Hepatocyte (in vitro differentiated cells): ENCODE measurements around the gene NKX2-2. TPM values are rescaled to one million over a fixed set of nuclear protein-coding genes. Genes with fewer than 3 reads are reported as not detected.
A peak's percentile ranks its signal among the peaks of the same experiment; 100 is the strongest.

ENCODE experiments used
- DNase-seq: peaks from one replicate; pipeline ENCODE4 v3.0.0-alpha.2; 2016; ENCODE audit warnings: low spot score
- H2AFZ ChIP-seq: fragments of 200-600 bp; sonication (generic); 2 replicates; pipeline ENCODE4 v1.6.0; 2016; ENCODE audit warnings: antibody characterized with exemption, mild to moderate bottlenecking
- H3K27ac ChIP-seq: fragments of 200-600 bp; sonication (generic); 2 replicates; pipeline ENCODE4 v1.5.1; 2016; ENCODE audit warnings: mild to moderate bottlenecking
- H3K27me3 ChIP-seq: fragments of 200-600 bp; sonication (generic); 2 replicates; pipeline ENCODE4 v1.6.1; 2016
- H3K36me3 ChIP-seq: fragments of 200-600 bp; sonication (generic); replicated peaks from 2 replicates; pipeline ENCODE4 v1.5.1; 2016; ENCODE audit warnings: low read depth; ENCODE audit not compliant: insufficient read depth
- H3K4me1 ChIP-seq: fragments of 200-600 bp; sonication (generic); 2 replicates; pipeline ENCODE4 v1.5.1; 2016; ENCODE audit warnings: mild to moderate bottlenecking, moderate library complexity; ENCODE audit not compliant: insufficient read depth
- H3K4me2 ChIP-seq: fragments of 200-600 bp; sonication (generic); 2 replicates; pipeline ENCODE4 v1.6.0; 2016
- H3K4me3 ChIP-seq: fragments of 200-600 bp; sonication (generic); 2 replicates; pipeline ENCODE4 v1.5.1; 2016; ENCODE audit warnings: mild to moderate bottlenecking
- H3K79me2 ChIP-seq: fragments of 200-600 bp; sonication (generic); 2 replicates; pipeline ENCODE4 v1.6.0; 2017; ENCODE audit warnings: mild to moderate bottlenecking
- H3K9me2 ChIP-seq: fragments of 200-600 bp; sonication (generic); replicated peaks from 2 replicates; pipeline ENCODE4 v1.6.0; 2017; ENCODE audit warnings: mild to moderate bottlenecking; ENCODE audit not compliant: insufficient read depth
- H3K9me3 ChIP-seq: fragments of 200-600 bp; sonication (generic); 2 replicates; pipeline ENCODE4 v1.5.1; 2016; ENCODE audit warnings: low read depth, mild to moderate bottlenecking
- H4K20me1 ChIP-seq: fragments of 200-600 bp; sonication (generic); 2 replicates; pipeline ENCODE4 v1.6.0; 2016; ENCODE audit warnings: mild to moderate bottlenecking; ENCODE audit not compliant: insufficient read depth, poor library complexity, severe bottlenecking
- EZH2 ChIP-seq: fragments of 200-600 bp; sonication (generic); IDR thresholded peaks from 2 replicates; pipeline ENCODE4 v1.6.1; 2016; ENCODE audit warnings: antibody characterized with exemption, mild to moderate bottlenecking, borderline replicate concordance
- EZH2phosphoT487 ChIP-seq: fragments of 200-600 bp; sonication (generic); IDR thresholded peaks from one replicate; pipeline ENCODE4 v1.6.1; 2018; ENCODE audit warnings: antibody characterized with exemption, mild to moderate bottlenecking, low read depth, moderate library complexity; ENCODE audit not compliant: unreplicated experiment, severe bottlenecking
- WGBS: methylation state at CpG from one replicate; pipeline ENCODE4 v1.1.6; 2016; ENCODE audit warnings: low lambda C conversion rate; ENCODE audit errors: missing lambda C conversion rate; 5-methylcytosine and 5-hydroxymethylcytosine counted together
- polyA plus RNA-seq: library from polyadenylated mRNA; unstranded; fragments of >200 nt; fragmentation: Nextera tagmentation; extraction: Ambion mirVana; gene quantifications from 2 replicates; pipeline ENCODE4 v1.2.1, GENCODE V29; 2016
- total RNA-seq: library from RNA; depleted of rRNA; stranded (reverse); fragments of >200 nt; gene quantifications from 2 replicates; pipeline ENCODE4 v1.2.3, GENCODE V29; 2014
- TF ChIP-seq, protein P1 (sequence below): fragments of 200-600 bp; sonication (generic); IDR thresholded peaks from 2 replicates; pipeline ENCODE4 v1.5.1; 2016; ENCODE audit warnings: antibody characterized with exemption, mild to moderate bottlenecking; ENCODE audit not compliant: poor library complexity

Gene NKX2-2
- total and polyA plus RNA-seq, 2 experiments from 2014 or later = 0.33 TPM; not detected in 1

DNA sequence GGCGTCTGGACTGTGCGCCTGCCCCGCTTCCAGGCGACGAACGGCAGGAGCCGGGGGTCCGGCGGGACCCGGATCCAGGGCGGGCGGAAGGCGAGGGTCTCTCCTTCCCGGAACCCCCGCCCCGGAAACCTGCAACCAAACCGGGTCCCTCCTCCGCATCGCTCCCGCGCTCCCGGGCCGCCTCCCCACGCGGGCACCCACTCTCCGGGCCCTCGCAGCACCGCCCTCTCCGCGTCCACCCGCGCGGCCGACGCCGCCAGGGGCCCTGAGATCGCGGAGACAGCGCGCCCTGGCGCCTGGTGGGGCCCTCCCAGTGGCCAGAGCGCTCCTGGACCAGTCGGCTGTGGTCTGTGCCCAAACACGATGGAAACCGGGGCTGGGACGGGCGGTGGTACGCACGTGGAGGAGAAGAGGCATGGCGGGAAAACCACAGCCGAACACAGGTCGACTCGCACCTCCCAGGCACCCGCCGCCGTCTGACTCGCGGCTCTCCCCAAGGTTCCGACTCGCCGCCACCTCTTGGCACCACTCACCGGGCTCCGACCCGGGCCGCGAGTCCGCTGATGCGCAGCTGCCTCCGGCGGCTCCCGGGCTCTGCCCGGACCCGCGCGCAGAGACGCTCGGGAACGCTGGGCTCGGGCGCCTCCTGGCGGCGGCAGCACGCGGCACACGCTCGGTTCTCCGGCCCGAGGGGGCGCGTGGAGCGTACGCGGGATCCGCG, 7.9 kb downstream of the NKX2-2 start:
- 1% methylated on average over 77 of the region's 95 CpGs for WGBS
- H2AFZ ChIP-seq = peak overlapping the region; percentile 90
- peaks cover 7% of the 10 kb centered on the region for H3K4me1 ChIP-seq
- no peaks in the 10 kb centered on the region for H3K9me2 ChIP-seq
- no peaks in the 10 kb centered on the region for H4K20me1 ChIP-seq
- peak; percentile 79 for DNase-seq
- peak overlapping the region; percentile 99 for H3K4me2 ChIP-seq
- H3K79me2 ChIP-seq = no peaks in the 10 kb centered on the region
- no peaks in the 10 kb centered on the region for H3K9me3 ChIP-seq
- H3K36me3 ChIP-seq = no peaks in the 10 kb centered on the region
- no peak for TF ChIP-seq EZH2phosphoT487
- TF ChIP-seq EZH2 = peak; percentile 57
- TF ChIP-seq, protein P1, sequence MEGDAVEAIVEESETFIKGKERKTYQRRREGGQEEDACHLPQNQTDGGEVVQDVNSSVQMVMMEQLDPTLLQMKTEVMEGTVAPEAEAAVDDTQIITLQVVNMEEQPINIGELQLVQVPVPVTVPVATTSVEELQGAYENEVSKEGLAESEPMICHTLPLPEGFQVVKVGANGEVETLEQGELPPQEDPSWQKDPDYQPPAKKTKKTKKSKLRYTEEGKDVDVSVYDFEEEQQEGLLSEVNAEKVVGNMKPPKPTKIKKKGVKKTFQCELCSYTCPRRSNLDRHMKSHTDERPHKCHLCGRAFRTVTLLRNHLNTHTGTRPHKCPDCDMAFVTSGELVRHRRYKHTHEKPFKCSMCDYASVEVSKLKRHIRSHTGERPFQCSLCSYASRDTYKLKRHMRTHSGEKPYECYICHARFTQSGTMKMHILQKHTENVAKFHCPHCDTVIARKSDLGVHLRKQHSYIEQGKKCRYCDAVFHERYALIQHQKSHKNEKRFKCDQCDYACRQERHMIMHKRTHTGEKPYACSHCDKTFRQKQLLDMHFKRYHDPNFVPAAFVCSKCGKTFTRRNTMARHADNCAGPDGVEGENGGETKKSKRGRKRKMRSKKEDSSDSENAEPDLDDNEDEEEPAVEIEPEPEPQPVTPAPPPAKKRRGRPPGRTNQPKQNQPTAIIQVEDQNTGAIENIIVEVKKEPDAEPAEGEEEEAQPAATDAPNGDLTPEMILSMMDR = peak; percentile 74
- peaks cover 95% of the 10 kb centered on the region for H3K27me3 ChIP-seq
- peak overlapping the region; percentile 45 for H3K4me3 ChIP-seq
- H3K27ac ChIP-seq = no peak overlapping the region

DNA sequence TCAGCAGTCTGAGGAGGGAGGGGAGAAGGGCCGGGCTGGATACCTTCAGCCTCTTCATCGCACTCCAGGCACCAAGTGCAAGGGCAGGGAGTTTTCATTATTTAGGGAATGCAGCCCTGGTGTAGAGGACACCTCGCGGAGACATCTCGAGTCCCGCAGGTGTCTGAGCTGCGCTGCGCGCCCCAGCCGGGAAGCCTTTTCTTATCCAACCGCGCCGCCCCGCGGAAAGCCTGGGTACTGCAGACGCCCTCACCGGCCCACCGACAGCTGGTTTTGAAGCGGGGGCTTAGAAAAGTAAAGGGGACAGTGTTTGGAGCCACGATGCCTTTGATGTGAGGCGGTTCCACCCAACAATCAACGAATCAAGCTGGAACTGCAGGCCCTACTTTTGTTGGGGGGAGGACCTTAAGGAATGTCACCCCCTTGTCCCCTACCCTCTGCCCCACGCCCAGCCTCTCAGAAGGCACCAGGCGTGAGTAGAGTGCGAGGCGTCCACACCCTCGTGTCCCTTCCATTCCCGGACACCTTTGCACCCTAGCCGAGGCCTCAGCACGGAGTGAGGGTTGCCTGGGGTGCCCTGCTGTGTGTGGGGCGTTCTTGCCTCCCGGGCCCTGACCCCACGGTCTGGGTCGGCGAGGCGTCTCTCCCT, 8.6 kb downstream of the NKX2-2 start:
- peak overlapping the region; percentile 99 for H3K4me2 ChIP-seq

DNA sequence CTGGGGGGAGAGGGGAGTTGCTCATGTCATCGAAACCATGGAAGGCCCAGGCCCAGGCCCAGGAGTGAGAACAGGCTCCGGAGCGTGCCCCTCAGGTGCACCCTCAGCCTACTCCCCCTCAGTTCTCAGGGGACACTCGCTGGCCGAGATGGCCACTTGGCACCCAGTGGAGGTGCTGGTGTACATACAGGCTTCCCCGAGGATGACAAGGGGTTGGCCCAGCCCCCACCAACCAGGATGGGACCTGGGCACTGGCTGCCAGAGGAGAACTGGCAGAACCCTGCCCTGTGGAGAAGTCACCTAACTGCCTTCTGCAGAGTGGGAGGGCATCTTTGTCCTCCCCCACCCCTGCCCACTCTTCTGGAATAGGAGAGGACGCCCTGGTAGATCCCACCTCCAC, 9.5 kb downstream of the NKX2-2 start:
- Histone ChIP-seq H3K4me1 (peaks cover 7% of the 10 kb centered on the region), H3K9me2 (no peaks in the 10 kb centered on the region), H3K27ac (no peak overlapping the region), H3K4me2 (no peak overlapping the region), H3K79me2 (no peaks in the 10 kb centered on the region), H3K27me3 (peaks cover 94% of the 10 kb centered on the region), H3K36me3 (no peaks in the 10 kb centered on the region), H3K9me3 (no peaks in the 10 kb centered on the region), H3K4me3 (no peak overlapping the region), H2AFZ (no peak overlapping the region), H4K20me1 (no peaks in the 10 kb centered on the region)
- DNase-seq = no peak
- TF ChIP-seq EZH2 (no peak), EZH2phosphoT487 (no peak)
- TF ChIP-seq, protein P1 = no peak
- WGBS = 91% methylated on average over 7 of the region's 7 CpGs

More for the DNA sequence above, 8.6 kb downstream of the NKX2-2 start:
- no peaks in the 10 kb centered on the region for H3K36me3 ChIP-seq
- H2AFZ ChIP-seq = peak overlapping the region; percentile 90
- no peaks in the 10 kb centered on the region for H3K9me3 ChIP-seq
- peaks cover 7% of the 10 kb centered on the region for H3K4me1 ChIP-seq
- no peaks in the 10 kb centered on the region for H3K79me2 ChIP-seq
- H3K9me2 ChIP-seq = no peaks in the 10 kb centered on the region
- H4K20me1 ChIP-seq = no peaks in the 10 kb centered on the region
- peak overlapping the region; percentile 45 for H3K4me3 ChIP-seq
- H3K27ac ChIP-seq = no peak overlapping the region
- peak; percentile 85 for DNase-seq
- no peak for TF ChIP-seq EZH2
- TF ChIP-seq, protein P1 = peak; percentile 98
- 4% methylated on average over 36 of the region's 36 CpGs for WGBS
- H3K27me3 ChIP-seq = peaks cover 95% of the 10 kb centered on the region
